DMS79 (cell line): ENCODE measurements around the gene PCDH19.
A peak's percentile ranks its signal among the peaks of the same experiment; 100 is the strongest.

Experiments
- DNase-seq: peaks from one replicate; lab custom pipeline; 2025; lab: John Stamatoyannopoulos, UW

The PCDH19 gene

DNA sequence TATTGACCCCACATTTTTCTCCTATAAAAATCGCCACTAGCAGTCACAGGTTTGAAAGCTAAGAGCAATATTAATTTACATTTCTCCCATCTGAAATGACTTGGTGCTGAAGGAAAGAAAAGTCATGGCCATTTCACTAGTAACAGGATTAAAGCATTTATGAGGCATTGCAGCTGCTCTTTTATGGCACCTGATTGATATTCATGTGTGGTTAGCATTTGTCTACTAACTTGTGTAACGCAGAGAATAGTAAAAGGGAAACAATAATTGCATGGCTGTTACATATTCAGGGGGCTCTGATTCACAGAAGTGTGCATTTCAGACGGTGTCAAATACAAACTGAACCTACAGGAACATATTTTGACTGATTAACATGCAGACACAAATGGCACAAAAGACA, 5.2 kb downstream of the PCDH19 start:
- no peak for DNase-seq

DNA sequence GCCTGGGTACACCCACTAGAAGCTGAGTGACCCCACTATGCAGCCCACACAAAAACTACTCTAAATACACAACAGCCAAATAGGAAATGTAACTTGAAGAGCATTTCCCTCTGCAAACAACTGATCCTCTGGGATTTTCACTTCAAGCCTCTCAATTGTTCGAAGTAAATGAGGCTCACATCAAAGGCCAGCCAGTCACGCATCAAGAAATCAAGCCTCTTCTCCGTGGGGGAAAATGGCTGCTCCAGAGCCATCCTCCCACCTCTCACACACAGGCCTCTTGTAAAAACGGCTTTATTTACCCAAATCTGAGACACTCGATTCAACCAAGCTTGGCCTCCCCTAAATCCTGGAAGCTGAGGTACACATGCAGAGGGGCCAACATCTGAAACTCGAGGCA, 14.3 kb downstream of the PCDH19 start:
- no peak for DNase-seq

GRCh38 chrX:100381619-100382018, 28.5 kb downstream of the PCDH19 start:
- DNase-seq: no peak

GRCh38 chrX:100379388-100379986, 30.6 kb downstream of the PCDH19 start:
- no peak for DNase-seq

DNA sequence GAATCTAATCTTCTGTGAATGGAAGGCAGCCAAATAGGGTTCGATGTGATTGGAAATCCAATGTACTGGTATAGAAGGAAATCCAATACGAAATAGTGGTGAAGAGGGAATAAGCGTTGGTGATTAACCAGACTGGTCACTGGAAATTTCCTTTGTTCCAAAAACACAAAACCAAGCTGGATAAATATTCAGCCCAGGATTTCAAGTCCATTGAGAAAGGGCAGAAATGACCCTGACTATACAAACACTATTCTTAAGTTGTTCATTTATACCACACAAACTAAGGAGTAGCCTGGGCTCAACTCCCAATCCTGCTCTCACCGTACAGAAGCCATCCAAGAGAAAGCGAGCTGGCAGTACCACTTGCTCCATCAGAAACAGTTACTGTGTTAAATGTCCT, 32.2 kb downstream of the PCDH19 start:
- DNase-seq: no peak

DNA sequence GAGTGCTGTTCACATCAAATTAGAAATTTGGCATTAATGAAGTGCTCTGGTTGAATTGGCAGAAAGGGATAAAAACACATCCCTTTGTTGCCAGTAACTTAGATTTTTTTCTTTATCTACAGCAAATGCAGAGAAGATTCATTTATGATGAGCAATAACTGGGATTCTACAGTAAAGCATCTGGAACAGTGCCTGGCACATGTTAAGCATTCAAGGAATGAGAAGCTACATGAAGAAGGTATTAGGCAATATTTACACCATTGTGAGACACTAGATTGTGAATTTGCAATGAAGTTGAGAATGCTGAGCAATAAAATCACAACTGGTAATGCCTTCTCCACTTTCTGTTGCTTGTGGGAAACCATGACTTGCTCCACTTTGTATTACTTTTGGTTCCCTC, 33.5 kb downstream of the PCDH19 start:
- no peak for DNase-seq

DNA sequence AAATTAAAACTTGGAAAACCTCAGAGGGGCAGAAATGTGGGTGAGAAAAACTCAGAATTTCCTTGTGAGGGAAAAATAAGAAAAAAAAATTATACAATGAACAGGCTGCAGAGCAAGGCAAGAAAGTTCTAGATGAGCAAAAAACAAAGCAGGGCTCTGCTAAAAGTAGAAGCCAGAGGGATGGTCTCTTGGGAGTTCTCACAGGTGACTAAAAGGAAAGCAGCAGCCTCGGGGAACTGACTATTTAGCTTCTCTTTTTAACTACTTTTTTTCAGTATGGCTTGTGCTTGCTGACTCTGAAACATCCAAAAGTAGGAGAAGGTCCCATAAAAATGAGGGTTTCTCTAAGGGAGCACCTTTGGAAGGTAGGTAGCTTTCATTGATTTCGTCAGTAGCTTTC, 36.4 kb downstream of the PCDH19 start:
- DNase-seq: no peak

DNA sequence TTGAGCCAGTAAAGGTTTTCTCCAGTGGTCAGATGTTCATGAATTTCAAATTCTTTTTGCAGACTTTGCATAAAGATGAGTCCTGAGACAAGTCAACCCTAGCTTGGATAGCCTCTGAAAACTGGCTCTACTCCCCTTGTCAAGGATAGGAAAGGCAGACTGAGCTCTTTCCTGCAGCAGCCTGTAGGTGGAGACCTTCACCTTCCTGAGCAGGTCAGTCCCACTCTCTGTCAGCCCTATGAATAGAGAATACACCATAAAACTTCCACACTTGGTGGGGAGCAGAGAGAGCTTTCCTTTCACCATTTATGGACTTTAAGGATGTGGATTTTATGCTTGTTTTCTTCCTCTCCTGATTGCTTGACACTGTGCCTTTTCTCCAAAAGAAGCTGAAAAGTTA, 41.9 kb downstream of the PCDH19 start:
- DNase-seq: no peak

GRCh38 chrX:100363896-100364295, 46.2 kb downstream of the PCDH19 start:
- DNase-seq: no peak

DNA sequence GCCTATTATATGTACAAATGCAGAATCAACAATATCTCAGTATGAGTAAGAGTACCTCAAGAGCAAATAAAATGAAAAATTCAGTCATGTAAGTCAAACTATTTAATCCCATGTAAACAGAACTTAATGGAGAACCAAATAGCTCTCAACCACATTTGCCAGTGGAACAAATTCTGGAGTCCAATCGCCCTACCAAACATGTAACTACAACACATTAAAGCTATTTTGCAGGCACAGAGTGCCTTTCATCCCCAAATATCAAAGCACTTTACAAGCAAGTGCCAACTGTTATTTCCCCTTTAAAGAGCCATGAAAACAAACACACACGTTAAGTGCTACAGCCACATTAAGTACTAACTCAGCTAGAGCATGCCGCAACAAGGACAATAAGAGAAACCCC, 51.3 kb downstream of the PCDH19 start:
- DNase-seq: no peak

DNA sequence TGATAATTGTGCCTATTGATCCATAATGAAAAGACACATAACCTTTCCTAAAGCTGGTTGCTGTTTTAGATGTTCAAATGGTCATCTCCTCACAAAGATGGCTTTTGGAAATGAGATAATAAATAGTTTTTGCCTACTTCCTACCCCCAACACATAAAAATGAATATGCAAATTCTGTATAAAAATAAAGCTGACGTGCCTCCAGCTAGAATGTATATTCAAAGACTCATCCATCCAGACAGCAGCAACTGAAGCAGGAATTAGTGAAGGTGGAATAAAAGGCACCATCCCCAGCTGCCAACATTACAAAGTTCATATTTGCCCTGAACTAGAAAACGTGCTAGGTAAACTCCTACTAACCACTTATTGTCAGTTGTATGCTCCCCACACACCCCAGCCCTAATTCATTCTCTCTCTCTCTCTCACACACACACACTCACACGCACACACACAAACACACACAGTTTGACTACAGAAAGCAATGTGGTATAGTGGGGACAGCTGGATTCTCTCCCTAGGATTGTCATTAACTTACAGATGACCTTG, 53.6 kb downstream of the PCDH19 start:
- no peak for DNase-seq

DNA sequence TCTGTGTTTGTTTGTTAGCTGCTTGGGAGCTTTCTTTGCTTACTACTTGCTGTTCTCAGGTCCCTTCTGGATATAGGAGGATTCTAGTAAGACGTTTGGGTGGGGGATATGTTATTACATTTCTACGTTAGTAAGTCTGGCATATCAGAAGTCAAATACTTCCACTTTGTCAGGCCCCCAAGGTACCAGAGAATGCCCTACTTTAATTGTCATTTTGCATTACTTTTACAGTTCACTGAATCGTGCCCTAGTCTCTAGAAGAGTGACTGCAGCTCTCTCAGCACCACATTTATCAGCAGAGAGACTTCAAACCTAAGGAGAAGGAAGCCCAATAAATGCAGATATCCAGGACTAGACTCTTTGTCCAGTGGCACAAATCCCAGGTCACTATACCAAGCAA, 54.4 kb downstream of the PCDH19 start:
- no peak for DNase-seq

GRCh38 chrX:100353326-100353725, 56.7 kb downstream of the PCDH19 start:
- DNase-seq: no peak

- no peak for DNase-seq
Observed at GRCh38 chrX:100350704-100351489, 59.2 kb downstream of the PCDH19 start.

GRCh38 chrX:100349391-100349790, 60.7 kb downstream of the PCDH19 start:
- DNase-seq: no peak

DNA sequence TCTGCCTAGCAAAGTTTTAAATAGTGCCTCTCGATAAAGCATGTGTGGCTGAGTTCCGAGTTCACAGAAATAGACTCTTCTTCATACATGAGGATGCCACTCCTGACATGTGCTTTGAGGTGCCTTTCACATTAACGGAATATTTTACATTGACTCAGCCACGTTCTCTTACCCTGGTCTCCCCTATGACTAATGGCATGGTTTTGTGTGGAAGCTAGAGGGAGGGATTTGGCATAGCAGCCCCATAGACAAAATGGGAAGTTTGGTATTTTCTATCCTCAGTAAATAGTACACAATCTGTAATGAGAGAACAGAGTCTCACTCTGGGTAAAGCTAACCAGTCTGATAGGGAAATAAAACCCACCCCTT, 68.9 kb downstream of the PCDH19 start:
- DNase-seq: no peak

GRCh38 chrX:100340491-100341141, 69.5 kb downstream of the PCDH19 start:
- no peak for DNase-seq

DNA sequence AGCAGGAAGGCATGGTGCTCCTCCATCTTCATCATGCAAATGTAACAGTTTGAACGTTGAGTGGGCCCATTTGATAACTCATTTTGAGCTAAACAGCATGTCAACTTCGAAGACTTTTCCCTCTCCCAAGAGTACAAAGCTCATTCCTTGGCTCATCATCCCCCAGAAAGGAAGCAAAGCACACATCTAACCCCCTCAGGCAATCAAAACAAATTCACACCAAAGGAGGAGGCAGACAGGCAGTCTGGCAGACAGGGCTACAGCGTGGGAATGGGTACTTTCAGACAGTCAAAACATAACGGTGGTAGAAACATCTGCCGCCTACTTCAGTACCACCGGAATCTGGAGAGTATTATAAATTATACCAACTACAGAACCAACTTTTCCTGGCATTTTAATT, 81.7 kb downstream of the PCDH19 start:
- DNase-seq: no peak

GRCh38 chrX:100319716-100320115, 90.4 kb downstream of the PCDH19 start:
- DNase-seq: no peak

DNA sequence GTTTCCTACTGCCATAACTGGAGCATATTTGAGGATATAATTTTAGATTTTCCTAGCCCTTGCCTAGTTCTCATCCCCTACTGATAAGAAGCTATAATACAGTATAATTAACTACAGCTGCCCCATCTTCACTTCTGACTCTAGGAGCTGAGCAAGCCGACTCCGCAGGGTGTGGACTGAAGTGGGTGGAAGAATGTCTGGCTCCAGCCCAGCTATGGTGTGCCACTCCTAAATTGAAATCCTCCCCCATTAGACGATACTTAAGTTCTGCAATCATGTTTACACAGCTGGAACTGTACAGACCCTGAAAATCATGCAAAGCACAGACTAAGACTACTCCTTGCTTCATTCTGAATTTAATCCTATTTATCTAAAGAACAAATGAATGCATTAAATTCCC, 93.1 kb downstream of the PCDH19 start:
- peak; percentile 1 for DNase-seq

DNA sequence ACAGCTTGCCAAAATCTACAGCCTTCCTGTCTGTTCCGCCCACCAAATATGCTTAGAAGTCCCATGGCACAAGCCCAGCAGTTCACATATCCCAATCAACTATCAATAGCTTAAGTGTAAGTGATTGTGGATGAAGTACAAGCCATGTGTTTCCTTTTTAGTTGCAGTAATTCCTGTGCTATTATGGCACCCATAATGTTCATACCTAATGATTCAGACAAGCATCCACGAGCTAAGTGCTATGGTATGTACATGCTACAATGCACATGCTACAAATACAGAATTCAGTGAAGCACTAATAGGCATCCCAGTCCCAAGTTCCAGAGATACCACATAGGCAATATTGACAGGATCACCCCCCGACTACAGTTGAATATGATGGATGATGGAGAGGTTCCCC, 94.5 kb downstream of the PCDH19 start:
- no peak for DNase-seq

DNA sequence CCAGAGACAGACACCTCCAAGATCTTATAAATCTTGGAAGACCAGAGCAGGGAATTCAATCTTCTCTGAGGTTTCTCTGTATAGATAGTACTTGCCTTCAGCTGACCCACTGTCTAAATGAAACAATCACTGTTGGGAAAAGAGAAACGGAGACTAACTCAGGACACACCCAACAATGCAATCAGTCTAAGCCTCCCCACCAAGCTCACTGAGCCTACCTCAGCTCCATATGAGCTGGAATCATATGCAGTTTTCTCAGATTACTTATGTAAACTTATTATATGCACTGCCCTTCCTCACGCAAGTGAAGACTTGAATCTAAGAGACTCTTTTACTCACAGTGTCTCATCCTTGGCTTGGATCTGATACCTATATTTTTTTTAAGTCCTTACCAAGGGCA, 110.5 kb downstream of the PCDH19 start:
- DNase-seq: no peak

- DNase-seq: no peak
Observed at GRCh38 chrX:100297728-100298127, 112.3 kb downstream of the PCDH19 start.
